H1 (cell line): ENCODE measurements around the gene CDC45. TPM values are rescaled to one million over a fixed set of nuclear protein-coding genes. Genes with fewer than 3 reads are reported as not detected.

Source experiments
- EGR1 ChIP-seq: IDR thresholded peaks from 2 replicates; pipeline ENCODE4 v1.6.1; 2011; ENCODE audit warnings: low read depth, low read length, borderline replicate concordance
- polyA plus RNA-seq, 7 experiments: library from polyadenylated mRNA; depleted of rRNA in 3 of 7; stranded (reverse) in 5 of 7; unstranded in 2 of 7; fragments of >200 nt in 5 of 7; fragments of 200-250 nt in 2 of 7; gene quantifications; 1 replicate in 5 of 7; 2 replicates in 1 of 7; 4 replicates in 1 of 7; pipeline versions ENCODE4 v1.2.1 to v1.2.3, GENCODE V29; 2011 to 2013; ENCODE audit warnings: missing spikeins in 2 of 7, mixed read lengths in 2 of 7
- total RNA-seq: library from RNA; stranded (reverse); fragmentation: NEBNext Ultra II Directional; extraction: Animal tissue kit (Norgen Biotek cat#: 25700); gene quantifications from 2 replicates; pipeline ENCODE4 v1.2.1, GENCODE V29; 2021
- TF ChIP-seq, protein P1 (sequence below): IDR thresholded peaks from 2 replicates; pipeline ENCODE4 v1.6.1; 2012; ENCODE audit warnings: inconsistent platforms

Gene CDC45
- total and polyA plus RNA-seq, 2 of the 8 experiments (the other 6 are each of a cell fraction or from before 2014, with no cell fraction given), result 31.9 to 37.7 TPM

DNA sequence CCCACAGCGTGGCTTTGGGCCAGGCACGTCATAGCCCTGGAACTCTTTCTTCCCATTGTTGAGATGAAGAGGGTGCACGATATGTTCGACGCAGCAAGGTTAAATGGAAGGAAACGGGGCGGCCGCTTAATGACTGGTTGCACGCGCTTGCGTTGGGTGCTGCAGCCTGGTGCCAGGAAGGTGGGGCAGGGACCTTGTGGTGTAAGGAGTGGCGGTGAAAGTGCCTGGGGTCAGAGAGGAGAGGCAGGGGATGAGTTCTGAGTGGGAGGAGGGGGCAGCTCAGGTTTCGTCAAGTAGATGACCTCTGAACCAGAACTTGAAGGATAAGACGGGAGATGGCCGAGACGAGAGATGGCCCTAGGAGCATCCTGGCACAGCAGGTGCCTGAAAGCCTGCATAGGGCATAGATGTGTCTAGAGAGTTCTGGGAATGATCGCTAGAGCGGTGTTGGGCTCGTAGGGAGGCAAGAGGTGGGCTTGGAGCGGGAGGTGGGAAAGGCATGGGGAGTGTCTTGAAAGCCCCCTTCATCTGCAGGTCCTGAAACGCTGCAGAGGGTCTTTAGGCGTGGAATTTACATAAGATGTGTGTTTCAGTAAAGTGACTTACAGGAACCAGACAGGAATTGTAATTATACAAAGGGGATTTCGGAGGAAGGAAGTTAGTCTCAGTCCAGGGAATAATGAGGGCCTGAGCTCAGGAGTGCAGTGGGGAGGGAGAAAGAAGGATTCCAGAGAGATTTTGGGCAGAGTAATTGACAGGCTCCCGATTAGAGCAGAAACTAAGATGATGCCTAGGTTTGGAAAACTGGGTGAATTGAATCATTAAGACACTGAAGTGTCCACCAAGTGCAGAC is 87.7 kb downstream of the CDC45 start (continued):
- no peak for TF ChIP-seq EGR1
- TF ChIP-seq, protein P1, sequence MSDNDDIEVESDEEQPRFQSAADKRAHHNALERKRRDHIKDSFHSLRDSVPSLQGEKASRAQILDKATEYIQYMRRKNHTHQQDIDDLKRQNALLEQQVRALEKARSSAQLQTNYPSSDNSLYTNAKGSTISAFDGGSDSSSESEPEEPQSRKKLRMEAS, result no peak
